Activated CD4-positive, alpha-beta T cell treated with anti-CD3 and anti-CD28 coated beads, Interleukin-2, amount 50 U/mL, for 1 hour (primary cell): ENCODE results near the gene FAM20A.

Experiments used
- DNase-seq: peaks from one replicate; pipeline ENCODE4 v3.0.0-alpha.2; 2020

The FAM20A gene

GRCh38 chr17:68608515-68609130 lies 7.5 kb upstream of the FAM20A start:
- no peak for DNase-seq

GRCh38 chr17:68606451-68607307 lies 5.5 kb upstream of the FAM20A start:
- DNase-seq = no peak

- DNase-seq = no peak
Measured at GRCh38 chr17:68605914-68606313, 4.7 kb upstream of the FAM20A start.

- no peak for DNase-seq
Measured at GRCh38 chr17:68603656-68604055, 2.5 kb upstream of the FAM20A start.

GRCh38 chr17:68603027-68603426 lies 1.9 kb upstream of the FAM20A start:
- DNase-seq = no peak

GRCh38 chr17:68602289-68602688 lies 1.1 kb upstream of the FAM20A start:
- no peak for DNase-seq

GRCh38 chr17:68601565-68602288 lies 560 bp upstream of the FAM20A start:
- no peak for DNase-seq

- DNase-seq = no peak
Measured at GRCh38 chr17:68600067-68600930, 868 bp downstream of the FAM20A start.

- no peak for DNase-seq
Measured at GRCh38 chr17:68599552-68600066, 1.6 kb downstream of the FAM20A start.

GRCh38 chr17:68599091-68599490 lies 2.1 kb downstream of the FAM20A start:
- no peak for DNase-seq

- no peak for DNase-seq
Measured at GRCh38 chr17:68598545-68598961, 2.6 kb downstream of the FAM20A start.

- DNase-seq = no peak
Measured at GRCh38 chr17:68598074-68598473, 3.1 kb downstream of the FAM20A start.

- DNase-seq = no peak
Measured at GRCh38 chr17:68596411-68596945, 4.7 kb downstream of the FAM20A start.

- no peak for DNase-seq
Measured at GRCh38 chr17:68595986-68596385, 5.2 kb downstream of the FAM20A start.

- DNase-seq = no peak
Measured at GRCh38 chr17:68595496-68595895, 5.7 kb downstream of the FAM20A start.

GRCh38 chr17:68594552-68594951 lies 6.6 kb downstream of the FAM20A start:
- no peak for DNase-seq

- no peak for DNase-seq
Measured at GRCh38 chr17:68592682-68593641, 8.2 kb downstream of the FAM20A start.

GRCh38 chr17:68592009-68592408 lies 9.2 kb downstream of the FAM20A start:
- no peak for DNase-seq

GRCh38 chr17:68591583-68591982 lies 9.6 kb downstream of the FAM20A start:
- no peak for DNase-seq

- DNase-seq = no peak
Measured at GRCh38 chr17:68589086-68589485, 12.1 kb downstream of the FAM20A start.

GRCh38 chr17:68588362-68588761 lies 12.8 kb downstream of the FAM20A start:
- DNase-seq = no peak
